ENCODE results near the gene PLEKHH1.

The PLEKHH1 gene

GRCh38 chr14:67512463-67513310 is 20.4 kb upstream of the PLEKHH1 start:
- no peak for DNase-seq

GRCh38 chr14:67513631-67514108 is 19.4 kb upstream of the PLEKHH1 start:
- no peak for DNase-seq

GRCh38 chr14:67514203-67514607 is 18.9 kb upstream of the PLEKHH1 start:
- no peak for DNase-seq

- peak; percentile 48 for DNase-seq
Measured at GRCh38 chr14:67514650-67515385, 18.3 kb upstream of the PLEKHH1 start.

- DNase-seq: no peak
Measured at GRCh38 chr14:67515386-67516079, 17.6 kb upstream of the PLEKHH1 start.

GRCh38 chr14:67516676-67517075 is 16.4 kb upstream of the PLEKHH1 start:
- no peak for DNase-seq

- DNase-seq: peak; percentile 74
Measured at GRCh38 chr14:67517083-67517482, 16.0 kb upstream of the PLEKHH1 start.

- no peak for DNase-seq
Measured at GRCh38 chr14:67519406-67519805, 13.7 kb upstream of the PLEKHH1 start.

GRCh38 chr14:67520482-67520881 is 12.6 kb upstream of the PLEKHH1 start:
- no peak for DNase-seq

- DNase-seq: peak; percentile 63
Measured at GRCh38 chr14:67522270-67522669, 10.8 kb upstream of the PLEKHH1 start.

- no peak for DNase-seq
Measured at GRCh38 chr14:67523764-67524633, 9.1 kb upstream of the PLEKHH1 start.

- no peak for DNase-seq
Measured at GRCh38 chr14:67524634-67524963, 8.5 kb upstream of the PLEKHH1 start.

- no peak for DNase-seq
Measured at GRCh38 chr14:67525389-67525788, 7.7 kb upstream of the PLEKHH1 start.

- DNase-seq: no peak
Measured at GRCh38 chr14:67526181-67526580, 6.9 kb upstream of the PLEKHH1 start.

- peak; percentile 76 for DNase-seq
Measured at GRCh38 chr14:67526676-67527459, 6.2 kb upstream of the PLEKHH1 start.

GRCh38 chr14:67527756-67528155 is 5.3 kb upstream of the PLEKHH1 start:
- no peak for DNase-seq

GRCh38 chr14:67528276-67528675 is 4.8 kb upstream of the PLEKHH1 start:
- DNase-seq: no peak

- DNase-seq: no peak
Measured at GRCh38 chr14:67529947-67530935, 2.8 kb upstream of the PLEKHH1 start.

- no peak for DNase-seq
Measured at GRCh38 chr14:67532606-67532997, 488 bp upstream of the PLEKHH1 start.

- DNase-seq: peak; percentile 30
Measured at GRCh38 chr14:67533754-67534085, 630 bp downstream of the PLEKHH1 start.

- peak; percentile 35 for DNase-seq
Measured at GRCh38 chr14:67536087-67536486, 3.0 kb downstream of the PLEKHH1 start.
